GM12891 (cell line): Measurements from ENCODE around the gene PUS10.
A peak's percentile ranks its signal among the peaks of the same experiment; 100 is the strongest.

Experiments used
- PAX5 ChIP-seq: IDR thresholded peaks from 2 replicates; pipeline ENCODE4 v1.6.1; 2011; ENCODE audit warnings: low read length, moderate library complexity, mild to moderate bottlenecking; ENCODE audit not compliant: insufficient read depth, severe bottlenecking
- POLR2A ChIP-seq: IDR thresholded peaks from 2 replicates; pipeline ENCODE4 v1.6.1; 2011; ENCODE audit warnings: low read depth, low read length, control low read depth
- POLR2AphosphoS5 ChIP-seq: IDR thresholded peaks from 2 replicates; pipeline ENCODE4 v1.6.1; 2011; ENCODE audit warnings: low read depth, low read length, control low read depth
- POU2F2 ChIP-seq: IDR thresholded peaks from 2 replicates; pipeline ENCODE4 v1.6.1; 2011; ENCODE audit warnings: low read depth, mild to moderate bottlenecking, control low read depth, low read length, moderate library complexity
- SPI1 ChIP-seq: IDR thresholded peaks from 2 replicates; pipeline ENCODE4 v1.6.1; 2011; ENCODE audit warnings: low read depth, low read length, control low read depth
- TAF1 ChIP-seq: IDR thresholded peaks from 2 replicates; pipeline ENCODE4 v1.6.1; 2011; ENCODE audit warnings: low read depth, low read length, control low read depth

- TF ChIP-seq POLR2A (peak; percentile 25; the same call in 1 of the 2 replicates), TAF1 (no peak), POLR2AphosphoS5 (peak; percentile 64), SPI1 (no peak), PAX5 (no peak), POU2F2 (no peak)
Observed at GRCh38 chr2:60907329-60907728, 110.7 kb downstream of the PUS10 start.
